Ishikawa (cell line): Measurements from ENCODE around the gene EIF6.

Experiments
- EP300 ChIP-seq: IDR thresholded peaks from 2 replicates; pipeline ENCODE4 v1.6.1; 2012; ENCODE audit warnings: borderline replicate concordance
- RAD21 ChIP-seq: IDR thresholded peaks from 2 replicates; pipeline ENCODE4 v1.6.1; 2012; ENCODE audit warnings: low read depth
- TF ChIP-seq, protein P1 (sequence below): IDR thresholded peaks from 2 replicates; pipeline ENCODE4 v1.6.1; 2012

GRCh38 chr20:35320396-35321126, 36.0 kb upstream of the EIF6 start:
- TF ChIP-seq EP300 (no peak), RAD21 (no peak)
- TF ChIP-seq, protein P1, sequence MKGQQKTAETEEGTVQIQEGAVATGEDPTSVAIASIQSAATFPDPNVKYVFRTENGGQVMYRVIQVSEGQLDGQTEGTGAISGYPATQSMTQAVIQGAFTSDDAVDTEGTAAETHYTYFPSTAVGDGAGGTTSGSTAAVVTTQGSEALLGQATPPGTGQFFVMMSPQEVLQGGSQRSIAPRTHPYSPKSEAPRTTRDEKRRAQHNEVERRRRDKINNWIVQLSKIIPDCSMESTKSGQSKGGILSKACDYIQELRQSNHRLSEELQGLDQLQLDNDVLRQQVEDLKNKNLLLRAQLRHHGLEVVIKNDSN, result no peak
